Retina (tissue), 1 donor: Measurements from ENCODE around the gene EFNA1.
"Not testable (repeated sequence)": the region's sequence is repeated elsewhere in the genome, so short reads cannot be mapped to it uniquely, and the experiment has no call there.

ENCODE experiments used
- DNase-seq: peaks from one replicate; pipeline ENCODE4 v3.0.0-alpha.2; 2016

Gene EFNA1

DNA sequence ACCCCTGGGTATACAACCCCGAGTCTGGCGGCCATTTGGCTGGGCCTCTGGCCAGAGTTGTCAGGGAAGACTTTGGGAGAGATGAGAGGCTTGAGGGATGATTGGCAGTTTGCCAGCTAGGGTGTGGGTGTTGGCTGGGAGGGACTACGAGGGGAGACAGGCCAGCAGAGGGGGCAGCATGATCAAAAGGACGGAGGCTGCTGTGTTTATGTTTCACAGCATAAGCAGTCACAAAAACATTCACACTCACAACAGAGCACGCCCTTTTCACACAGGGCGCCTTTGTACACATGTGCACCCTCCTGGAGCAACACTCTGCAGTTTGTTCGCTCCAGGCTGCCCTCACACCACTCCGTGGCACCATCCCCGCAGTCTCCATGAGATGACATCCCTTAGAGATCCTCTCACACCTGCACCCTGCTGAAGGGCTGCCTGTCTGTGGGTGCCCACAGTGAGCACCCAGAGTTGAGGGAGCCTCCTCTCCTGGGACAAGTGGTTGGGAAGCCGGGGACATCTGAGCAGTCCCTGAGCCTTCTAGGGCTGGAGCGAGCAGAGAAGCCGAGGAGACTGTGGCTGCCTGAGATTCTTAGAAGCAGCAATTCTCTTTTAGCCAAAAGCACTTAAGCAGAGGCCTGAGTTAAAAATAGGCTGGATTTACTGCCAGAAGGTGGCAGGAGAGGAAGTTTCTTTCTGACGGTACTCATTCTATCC lies 33.6 kb upstream of the EFNA1 start:
- DNase-seq = no peak

DNA sequence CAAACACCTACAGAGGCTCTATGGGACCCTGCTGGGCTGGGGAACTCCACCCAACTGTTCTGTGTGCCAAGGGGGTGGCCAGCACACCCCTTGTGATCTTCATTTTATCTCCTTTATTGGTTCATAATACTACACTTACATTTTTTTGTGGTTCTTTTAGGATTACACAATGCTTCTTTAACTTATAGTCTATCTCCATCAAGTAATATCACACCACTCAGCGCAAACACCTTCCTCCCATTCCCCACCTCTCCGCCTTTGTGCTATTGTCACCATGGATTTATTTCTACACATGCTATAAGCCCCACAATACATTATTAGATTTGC lies 33.1 kb upstream of the EFNA1 start:
- DNase-seq = no peak

DNA sequence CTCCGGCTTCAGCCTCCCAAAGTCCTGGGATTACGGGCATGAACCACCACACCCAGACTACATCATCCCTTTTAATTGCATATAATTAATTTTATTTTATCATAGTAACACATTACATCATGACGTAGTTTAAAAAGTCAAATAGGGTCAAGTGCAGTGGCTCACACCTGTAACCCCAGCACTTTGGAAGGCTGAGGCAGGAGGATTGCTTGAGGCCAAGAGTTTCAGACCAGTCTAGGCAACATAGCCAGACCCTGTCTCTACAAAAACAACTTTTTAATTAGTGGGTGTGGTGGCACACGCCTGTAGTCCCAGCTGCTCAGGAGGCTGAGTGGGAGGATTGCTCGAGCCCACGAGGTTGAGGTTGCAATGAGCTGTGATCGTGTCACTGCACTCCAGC lies 28.3 kb upstream of the EFNA1 start:
- no peak for DNase-seq

DNA sequence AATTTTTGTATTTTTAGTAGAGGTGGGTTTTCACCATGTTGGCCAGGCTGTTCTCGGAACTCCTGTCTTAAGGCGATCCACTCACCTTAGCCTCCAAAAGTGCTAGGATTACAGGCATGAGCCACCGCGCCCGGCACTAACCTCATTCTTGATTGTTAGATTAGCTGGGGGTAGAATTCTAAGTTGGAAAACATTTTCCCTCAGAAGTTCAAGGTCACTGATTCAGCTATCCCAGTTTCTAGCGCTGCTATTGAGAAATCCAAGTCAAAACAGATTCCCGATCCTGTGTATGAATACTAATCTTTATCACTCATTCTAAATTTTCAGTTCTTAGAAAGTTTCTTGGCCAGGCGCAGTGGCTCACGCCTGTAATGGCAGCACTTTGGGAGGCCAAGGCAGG lies 24.4 kb upstream of the EFNA1 start:
- DNase-seq = no peak

DNA sequence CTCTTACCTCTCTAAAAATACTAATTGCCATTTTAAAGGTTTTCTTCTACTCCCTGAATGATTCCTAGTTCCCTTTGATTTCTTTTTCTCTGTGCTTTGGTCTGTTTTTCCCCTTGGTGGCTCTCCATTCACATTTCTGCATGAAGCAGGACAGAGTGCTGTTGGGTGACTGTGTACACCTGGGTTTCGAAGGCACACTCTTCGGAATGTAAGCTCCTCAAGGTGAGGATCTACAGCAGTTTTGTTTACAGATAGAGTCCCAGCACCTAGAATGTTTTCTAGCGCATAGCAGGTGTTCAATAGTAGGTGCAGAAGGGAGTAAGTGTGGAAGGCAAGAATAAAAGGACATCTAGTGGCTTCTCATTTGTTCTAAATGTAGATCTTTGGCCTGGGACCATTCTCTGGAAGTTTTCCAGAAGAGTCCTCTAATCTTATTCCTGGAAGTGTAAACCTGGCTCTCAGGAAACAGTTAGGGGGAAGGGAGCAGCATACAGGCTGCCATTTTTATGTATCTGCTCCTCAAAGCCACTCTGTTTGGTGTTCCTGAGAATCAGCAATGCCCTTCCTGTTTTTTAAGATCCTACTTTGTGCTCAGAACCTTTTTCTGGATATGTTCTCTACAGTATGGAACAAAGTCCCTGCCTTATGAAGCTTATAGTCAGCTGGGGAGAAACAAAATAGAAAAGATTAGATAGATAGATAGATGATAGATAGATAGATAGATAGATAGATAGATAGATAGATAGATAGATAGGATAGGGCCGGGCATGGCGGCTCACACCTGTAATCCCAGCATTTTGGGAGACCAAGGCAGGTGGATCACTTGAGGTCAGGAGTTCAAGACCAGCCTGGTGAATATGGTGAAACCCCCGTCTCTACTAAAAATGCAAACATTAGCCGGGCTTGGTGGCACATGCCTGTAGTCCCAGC lies 22.8 kb upstream of the EFNA1 start:
- no peak for DNase-seq

DNA sequence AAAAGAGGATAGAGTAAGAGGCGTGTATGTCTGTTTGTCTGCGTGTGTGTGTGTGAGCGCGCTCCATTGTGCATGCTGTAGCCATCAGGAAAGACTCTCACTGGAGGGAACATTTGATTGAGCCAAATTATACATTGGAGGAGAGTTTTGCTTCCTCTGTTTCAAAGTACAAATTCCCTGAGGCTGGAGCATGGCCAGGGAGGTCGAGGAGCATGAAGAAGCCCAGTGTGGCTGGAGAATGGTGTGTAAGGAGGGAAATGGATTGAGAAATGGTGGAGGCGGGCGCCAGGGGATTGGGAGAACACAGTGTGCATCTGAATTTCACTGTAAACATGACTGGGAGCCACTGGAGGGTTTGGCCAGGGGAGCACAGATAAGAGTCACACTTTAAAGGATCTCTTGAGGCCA lies 22.1 kb upstream of the EFNA1 start:
- no peak for DNase-seq

DNA sequence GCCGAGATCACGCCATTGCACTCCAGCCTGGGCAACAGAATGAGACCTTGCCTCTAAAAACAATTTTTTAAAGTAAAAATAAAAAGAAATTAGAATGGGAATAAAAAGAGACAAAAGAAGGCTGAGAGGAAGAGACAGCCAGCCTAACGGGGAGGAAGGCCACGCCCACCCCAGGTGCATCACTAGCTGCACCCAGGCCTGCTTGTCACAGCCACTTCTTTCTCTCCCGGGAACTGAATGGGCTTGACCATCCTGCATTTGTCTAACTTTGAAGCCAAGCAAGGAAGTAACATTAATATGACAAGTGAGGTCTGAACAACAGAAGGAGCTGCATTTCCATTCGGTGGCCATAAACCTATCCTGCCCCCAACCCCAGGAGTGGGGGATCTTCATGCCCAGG lies 20.8 kb upstream of the EFNA1 start:
- DNase-seq = no peak

DNA sequence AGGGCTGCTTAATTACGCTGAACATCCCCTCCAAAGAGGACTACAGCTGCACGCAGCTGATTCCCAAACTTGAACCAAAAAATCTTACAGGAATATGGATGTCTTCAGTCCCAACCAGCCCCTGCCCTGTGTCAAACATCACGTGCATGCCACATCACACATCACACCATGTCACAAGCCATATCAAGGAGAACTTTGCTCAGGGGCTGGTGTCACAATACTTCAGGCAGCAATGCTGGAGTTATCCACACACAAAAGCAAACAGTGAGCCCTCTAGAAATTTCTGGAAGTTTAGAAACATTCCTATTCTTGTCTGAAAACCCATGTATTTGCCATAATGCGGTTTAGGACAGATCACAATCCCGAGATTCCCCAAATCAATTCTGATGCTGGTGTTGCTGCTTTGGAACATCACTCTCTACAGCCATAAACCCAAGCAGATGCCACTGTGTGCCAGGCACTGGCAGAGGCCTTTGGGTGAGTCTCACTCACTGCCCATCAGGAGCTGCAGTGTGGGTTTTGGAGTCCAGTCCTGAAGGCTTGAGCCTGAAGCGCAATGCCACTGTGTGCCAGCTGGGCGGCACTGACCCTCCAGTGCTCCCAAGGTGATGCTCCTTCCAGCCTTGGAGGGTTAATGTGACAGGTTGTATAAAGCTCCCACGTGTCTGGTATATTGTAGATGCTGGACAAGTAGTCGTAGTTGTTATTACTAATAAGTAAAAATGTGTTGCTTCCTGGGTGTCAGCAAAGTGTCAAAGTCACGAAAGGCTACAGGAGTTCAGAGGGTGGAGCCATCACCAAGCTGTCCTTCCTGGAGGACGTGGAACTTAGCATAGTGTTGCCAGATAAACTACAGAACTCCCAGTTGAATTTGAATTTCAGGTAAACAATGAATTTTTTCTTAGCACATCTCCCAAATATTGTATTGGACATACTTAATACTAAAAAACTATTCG lies 20.1 kb upstream of the EFNA1 start:
- DNase-seq = no peak

DNA sequence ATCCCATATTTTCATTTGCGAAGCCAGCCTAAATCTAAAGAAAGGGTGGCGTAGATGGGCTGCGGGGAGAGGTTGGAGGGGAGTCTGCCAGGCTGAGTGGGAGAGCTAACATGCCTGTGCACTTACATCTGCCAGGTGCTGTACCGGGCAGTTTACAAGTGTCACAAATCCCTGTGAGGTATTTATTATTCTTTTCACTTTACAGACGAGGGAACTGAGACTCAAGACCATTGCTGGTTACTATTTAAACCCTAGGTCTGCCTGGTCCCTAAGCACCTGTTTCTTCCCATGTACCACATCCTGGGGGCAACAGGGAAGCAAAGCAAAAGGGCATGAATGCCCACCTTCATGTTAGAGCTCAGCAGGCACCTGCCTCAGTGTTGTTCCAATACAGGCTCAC lies 19.4 kb upstream of the EFNA1 start:
- no peak for DNase-seq

DNA sequence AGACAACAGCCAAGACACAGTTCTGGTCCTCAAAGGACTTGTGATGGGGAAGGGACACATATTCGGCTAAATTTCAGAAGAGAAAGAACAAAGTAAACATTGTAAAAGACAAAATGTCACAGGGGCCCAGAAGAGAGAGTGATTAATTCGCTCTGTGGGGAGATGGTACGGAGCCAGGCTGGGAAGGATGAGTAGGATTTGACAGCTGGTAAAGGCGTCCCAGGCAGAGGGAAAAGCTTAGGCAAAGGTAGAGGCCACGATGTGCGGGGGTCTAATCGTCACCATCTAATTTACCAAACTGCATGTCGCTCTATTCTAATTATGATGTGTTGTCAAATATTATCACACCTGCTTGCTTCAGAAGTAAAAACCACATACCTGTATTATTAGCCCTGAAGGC lies 17.3 kb upstream of the EFNA1 start:
- DNase-seq = no peak

DNA sequence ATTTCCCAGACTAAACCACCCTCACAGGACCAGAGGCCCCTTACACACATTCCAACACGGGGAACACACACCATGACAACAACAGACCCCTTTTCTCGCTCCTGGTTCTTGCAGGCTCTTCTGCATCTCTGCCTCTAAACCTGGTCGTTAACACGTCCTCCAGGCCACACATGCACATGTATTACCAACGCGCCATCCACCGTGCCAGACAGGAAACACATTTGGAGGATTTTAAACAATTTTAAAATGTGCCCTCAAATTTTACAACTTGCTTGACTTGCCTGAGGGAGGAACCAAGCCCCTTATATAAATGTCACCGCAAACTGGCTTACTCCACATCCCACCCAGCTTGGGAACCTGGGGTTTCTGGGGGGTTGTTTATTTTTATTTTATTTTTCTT lies 16.9 kb upstream of the EFNA1 start:
- DNase-seq = no peak

DNA sequence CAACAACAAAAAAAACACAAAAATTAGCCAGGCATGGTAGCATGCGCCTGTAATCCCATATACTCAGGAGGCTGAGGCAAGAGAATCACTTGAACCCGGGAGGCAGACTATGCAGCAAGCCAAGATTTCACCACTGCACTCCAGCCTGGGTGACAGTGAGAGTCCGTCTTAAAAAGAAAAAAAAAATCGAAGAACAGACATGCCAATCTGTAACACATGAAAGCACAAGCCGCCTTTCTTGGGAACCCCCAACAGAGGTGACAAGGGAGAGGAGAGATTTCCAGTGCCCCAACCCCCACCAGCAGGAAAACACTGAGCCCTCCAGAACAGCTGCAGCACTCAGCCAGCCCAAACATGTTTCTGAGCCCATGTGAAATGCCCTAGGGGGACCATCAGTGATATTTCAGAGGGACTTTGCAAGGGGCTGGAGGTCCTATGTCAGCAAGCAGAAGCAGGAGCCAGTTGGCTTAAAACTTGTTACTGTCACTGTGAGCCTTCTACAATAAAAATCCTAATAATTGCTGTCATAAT lies 14.2 kb upstream of the EFNA1 start:
- no peak for DNase-seq

DNA sequence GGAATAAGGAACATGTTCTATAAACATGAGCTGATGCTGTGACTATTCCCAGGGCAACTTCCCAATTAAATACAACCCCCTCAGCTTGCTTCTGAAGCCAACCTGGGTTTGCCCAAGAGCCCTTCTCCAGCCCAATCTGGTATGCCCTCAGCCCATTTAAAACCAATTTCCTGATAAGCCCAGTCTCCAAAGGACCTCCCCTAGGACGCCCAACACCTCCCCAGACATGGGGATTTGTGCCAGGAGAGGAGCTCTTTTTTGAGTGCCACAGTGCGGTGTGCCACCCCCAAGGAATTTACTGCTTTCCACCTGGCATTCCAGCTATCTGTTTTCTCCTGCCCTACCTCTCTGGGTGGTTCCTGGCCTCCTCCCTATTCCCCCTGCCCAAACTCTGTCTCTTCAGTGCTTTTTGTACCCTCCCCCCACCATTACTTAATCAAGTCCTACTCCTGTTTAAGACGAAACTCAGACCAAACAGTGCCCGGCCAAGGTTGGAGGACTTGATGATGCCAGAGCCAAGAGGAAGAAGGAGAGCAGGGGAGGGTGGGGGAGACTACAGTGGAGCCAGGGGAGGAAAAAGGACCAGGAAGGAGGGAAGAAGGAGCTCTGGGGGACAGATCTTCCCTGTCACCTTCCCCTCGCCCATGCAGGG lies 11.4 kb upstream of the EFNA1 start:
- DNase-seq = no peak

DNA sequence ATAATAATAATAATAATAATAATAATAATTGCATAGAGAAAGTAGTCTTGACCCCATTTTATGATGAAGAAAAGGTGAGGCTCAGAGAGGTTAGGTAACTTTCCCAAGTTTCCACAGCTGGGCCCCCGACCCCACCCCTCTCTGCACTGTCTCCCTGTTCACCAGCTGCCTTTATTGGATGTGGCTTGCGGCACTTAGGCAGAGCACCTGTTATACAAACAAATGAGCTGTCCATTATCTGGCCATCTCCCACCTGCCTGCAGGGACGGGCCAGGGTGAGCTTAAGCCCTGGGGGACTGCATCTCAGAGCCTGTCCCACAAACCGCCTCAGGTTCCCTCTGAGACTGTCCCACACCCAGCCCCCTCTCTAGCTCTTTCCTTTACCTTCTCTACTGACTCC lies 10.1 kb upstream of the EFNA1 start:
- no peak for DNase-seq

DNA sequence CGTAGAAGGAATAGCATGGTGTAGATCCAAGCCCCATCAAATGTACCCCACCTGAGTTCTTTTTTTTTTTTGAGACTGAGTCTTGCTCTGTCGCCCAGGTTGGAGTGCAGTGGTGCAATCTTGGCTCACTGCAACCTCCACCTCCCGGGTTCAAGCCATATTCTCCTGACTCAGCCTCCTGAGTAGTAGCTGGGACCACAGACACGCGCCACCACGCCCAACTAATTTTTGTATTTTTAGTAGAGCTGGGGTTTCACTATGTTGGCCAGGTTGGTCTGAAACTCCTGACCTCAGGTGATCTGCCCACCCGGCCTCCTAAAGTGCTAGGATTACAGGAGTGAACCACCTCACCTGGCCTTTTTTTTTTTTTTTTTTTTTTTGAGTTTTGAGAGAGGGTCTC lies 9.6 kb upstream of the EFNA1 start:
- DNase-seq = not testable (repeated sequence)

DNA sequence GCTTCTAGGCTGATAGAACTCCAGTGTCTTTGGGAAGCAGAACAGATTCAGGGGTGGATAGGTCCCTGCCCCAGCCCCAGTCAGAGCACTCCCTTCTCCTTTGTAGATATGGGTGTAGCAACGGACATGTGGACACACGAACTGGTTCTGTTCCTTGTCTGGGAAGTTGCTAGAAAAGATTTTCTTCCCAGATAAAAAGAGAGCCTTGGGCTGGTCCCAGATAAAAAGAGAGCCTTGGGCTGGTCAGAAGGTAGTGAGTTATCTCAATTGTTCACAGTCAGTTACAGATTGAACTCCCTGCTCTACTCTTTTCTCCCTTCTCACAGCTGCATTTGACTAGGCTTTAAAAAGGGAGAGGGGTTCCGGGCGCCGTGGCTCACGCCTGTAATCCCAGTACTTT lies 7.4 kb upstream of the EFNA1 start:
- no peak for DNase-seq

DNA sequence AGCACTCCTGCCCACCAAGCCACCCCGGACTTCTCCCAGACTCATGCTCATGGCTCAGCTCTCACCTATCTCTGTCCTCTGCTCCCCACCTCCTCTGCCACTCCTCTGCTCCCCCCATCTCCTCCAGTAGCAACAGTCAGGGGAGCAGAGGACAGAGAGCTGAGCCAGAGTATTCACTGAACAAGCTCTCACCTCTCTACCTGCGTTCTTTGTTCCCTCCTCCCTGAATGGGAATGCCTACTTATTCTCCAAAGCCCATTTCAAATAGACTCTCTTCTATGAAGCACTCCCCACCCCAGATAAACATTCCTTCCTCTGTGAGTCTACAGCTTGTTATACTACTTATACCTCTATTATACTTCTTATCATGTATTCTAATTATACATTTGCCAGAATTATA lies 6.4 kb upstream of the EFNA1 start:
- no peak for DNase-seq

DNA sequence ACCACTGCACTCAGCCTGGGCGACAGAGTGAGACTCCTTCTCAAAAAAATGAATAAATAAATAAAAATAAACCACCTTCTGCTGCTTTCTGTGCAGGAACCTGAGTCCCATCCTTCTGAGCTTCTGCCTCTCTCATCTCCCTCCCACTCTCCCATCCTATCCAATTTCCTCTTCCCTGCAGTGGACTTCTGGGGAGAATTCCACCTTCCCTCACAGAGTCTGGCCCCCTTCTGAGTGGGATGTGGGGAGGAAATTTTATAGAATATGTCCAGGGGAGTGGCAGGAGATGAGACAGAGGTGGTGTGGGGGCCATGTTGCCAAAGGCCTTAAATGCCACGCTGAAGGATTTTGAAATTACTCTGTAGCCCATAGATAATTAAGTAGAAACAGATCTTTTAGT lies 5.4 kb upstream of the EFNA1 start:
- no peak for DNase-seq

DNA sequence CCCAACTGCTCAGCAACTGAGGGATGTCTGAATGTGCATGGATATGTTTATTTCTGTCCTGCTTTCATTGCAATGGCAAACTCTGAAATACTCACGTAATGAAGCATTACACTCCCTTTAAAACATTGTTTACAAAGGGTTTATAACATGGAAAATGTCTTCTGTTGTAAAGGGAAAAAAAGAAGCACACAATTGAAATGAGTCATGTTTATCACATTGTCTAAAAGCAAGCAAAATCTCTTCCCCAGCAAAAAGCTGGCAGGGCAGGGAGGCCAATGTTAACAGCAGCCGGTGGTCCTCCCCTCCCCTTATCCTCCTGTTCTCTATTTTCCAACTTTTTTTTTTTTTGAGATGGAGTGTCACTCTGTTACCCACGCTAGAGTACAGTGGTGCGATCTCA lies 3.9 kb upstream of the EFNA1 start:
- DNase-seq = no peak

DNA sequence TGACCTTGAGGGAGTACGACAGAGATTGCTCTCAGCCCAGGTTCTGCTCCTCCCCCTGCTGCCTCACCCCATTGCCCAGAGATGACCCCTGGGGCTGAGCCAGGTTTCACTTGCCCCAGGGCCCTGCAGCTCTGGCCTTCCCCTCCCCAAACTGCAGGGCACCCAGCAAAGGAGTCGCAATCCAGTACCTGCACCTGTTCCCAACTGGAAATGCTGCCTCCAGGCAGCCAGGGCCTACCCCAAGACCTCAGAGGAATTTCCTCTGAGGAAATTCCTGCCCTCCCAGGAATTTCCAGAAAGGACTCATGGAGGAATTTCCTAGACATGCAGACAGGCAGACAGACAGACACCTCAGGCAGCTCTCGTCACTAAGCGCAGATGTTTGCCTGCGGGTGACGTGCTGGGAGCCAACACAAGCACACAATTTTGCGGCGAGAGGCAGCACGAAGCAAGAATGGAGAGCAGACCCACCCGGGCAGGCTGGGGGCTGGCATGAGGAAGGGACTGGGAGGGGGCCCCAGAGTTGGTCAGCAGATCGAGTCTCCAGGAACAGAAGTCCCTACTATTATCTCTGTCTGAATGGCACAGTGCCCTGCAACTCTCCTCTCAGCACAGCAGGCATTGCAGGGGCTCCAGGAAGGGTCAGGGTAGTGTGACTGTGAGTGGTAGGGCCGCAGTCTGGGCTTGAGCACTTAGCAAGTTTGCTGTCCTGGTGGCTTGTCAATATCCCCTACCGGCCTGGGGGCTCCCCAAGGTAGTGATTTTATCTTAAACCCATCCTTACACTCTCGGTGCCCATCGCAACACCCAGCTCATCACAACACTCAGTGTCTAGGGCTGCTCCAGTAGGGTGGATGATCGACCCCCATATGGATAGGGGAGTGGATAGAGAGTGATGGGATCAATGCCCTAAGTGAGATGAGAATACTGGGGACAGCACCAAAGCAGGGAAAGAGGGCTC lies 2.9 kb upstream of the EFNA1 start:
- no peak for DNase-seq

DNA sequence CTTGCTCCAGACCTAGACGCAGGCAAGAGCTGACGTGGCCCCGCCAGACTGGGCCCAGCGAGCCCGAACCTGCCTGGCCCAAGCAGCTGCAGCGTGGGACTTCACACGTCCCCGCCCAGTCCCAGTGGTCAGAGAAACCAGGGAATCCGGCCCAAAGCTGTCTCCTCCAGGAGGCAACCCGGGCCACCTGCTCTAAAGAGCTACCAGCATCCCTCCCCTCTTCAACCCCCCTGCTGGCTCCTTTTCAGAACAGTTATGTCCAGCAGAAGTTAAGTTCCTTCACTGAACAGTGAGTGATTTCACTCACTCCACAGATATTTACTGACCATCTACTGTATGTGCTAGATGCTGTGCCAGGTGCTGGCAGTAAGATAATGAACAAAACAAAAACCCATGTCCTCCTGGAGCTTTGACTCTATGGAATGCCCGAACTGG lies 2.1 kb upstream of the EFNA1 start:
- no peak for DNase-seq
